Kidney epithelial cell (primary cell): ENCODE results near the gene MT1F. TPM values are rescaled to one million over a fixed set of nuclear protein-coding genes. Genes with fewer than 3 reads are reported as not detected.

ENCODE experiments used
- DNase-seq: peaks from one replicate; pipeline ENCODE4 v3.0.0-alpha.2; 2010; ENCODE audit warnings: low read depth
- H3K27me3 ChIP-seq: 2 replicates; pipeline ENCODE4 v1.6.0; 2011; ENCODE audit warnings: low read length; ENCODE audit not compliant: control insufficient read depth, insufficient read depth
- H3K36me3 ChIP-seq: 2 replicates; pipeline ENCODE4 v1.5.1; 2011; ENCODE audit warnings: low read length; ENCODE audit not compliant: control insufficient read depth, insufficient read depth
- H3K4me3 ChIP-seq: 2 replicates; pipeline ENCODE4 v1.5.1; 2011; ENCODE audit warnings: low read depth, mild to moderate bottlenecking, control low read depth, low read length
- total RNA-seq: library from RNA; depleted of rRNA; stranded (reverse); fragments of >200 nt; gene quantifications from 2 replicates; pipeline ENCODE4 v1.2.3, GENCODE V29; 2015
- TF ChIP-seq, protein P1 (sequence below): IDR thresholded peaks from 2 replicates; pipeline ENCODE4 v1.5.1; 2011; ENCODE audit warnings: mild to moderate bottlenecking, moderate library complexity, low read length, control low read depth, inconsistent platforms; ENCODE audit not compliant: insufficient read depth, poor library complexity, severe bottlenecking

Gene MT1F
- total RNA-seq, 1 donor from 2014 or later, result 9.4 TPM

DNA sequence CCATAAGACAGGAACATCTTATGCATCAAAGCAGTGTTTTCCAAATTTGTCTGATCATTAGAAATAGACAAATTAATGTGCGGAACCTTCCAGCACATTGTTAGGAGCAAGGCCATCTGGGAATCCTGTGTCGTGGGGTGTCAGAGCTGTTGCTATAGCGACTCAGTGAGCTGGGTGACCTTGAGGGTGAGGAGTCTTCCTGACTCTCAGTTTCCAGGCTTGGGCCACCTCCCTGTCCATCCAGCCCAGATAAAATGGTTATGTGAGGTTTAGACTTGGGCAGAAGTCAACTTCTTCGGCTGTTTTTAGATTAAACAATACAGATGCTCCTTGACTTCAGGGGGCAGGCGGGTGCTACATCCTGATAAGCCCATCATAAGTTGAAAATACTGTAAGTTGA lies 45.1 kb downstream of the MT1F start:
- no peak for DNase-seq
- TF ChIP-seq, protein P1, sequence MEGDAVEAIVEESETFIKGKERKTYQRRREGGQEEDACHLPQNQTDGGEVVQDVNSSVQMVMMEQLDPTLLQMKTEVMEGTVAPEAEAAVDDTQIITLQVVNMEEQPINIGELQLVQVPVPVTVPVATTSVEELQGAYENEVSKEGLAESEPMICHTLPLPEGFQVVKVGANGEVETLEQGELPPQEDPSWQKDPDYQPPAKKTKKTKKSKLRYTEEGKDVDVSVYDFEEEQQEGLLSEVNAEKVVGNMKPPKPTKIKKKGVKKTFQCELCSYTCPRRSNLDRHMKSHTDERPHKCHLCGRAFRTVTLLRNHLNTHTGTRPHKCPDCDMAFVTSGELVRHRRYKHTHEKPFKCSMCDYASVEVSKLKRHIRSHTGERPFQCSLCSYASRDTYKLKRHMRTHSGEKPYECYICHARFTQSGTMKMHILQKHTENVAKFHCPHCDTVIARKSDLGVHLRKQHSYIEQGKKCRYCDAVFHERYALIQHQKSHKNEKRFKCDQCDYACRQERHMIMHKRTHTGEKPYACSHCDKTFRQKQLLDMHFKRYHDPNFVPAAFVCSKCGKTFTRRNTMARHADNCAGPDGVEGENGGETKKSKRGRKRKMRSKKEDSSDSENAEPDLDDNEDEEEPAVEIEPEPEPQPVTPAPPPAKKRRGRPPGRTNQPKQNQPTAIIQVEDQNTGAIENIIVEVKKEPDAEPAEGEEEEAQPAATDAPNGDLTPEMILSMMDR, result no peak
- Histone ChIP-seq H3K36me3 (no peaks in the 10 kb centered on the region), H3K4me3 (no peak overlapping the region), H3K27me3 (no peaks in the 10 kb centered on the region)

Other genes starting within 250 kb of the MT1F start
- 131 and 133 TPM in 2 replicates for gene AMFR, start 232.4 kb upstream of the MT1F start, total RNA-seq
- gene NUDT21, start 206.6 kb upstream of the MT1F start, total RNA-seq, result 59.8 and 89.7 TPM in 2 replicates
- 41.3 and 75.8 TPM in 2 replicates for gene OGFOD1, start 206.4 kb upstream of the MT1F start, total RNA-seq
- gene BBS2, start 137.9 kb upstream of the MT1F start, total RNA-seq, result 27.9 and 34.2 TPM in 2 replicates
- gene MT4, start 92.9 kb upstream of the MT1F start, total RNA-seq, result not detected in 2 replicates
- not detected in 2 replicates for gene MT3, start 68.4 kb upstream of the MT1F start, total RNA-seq
- gene MT2A, start 49.4 kb upstream of the MT1F start, total RNA-seq, result 139 and 338 TPM in 2 replicates
- gene MT1E, start 32.2 kb upstream of the MT1F start, total RNA-seq, result 75.8 and 110 TPM in 2 replicates
- 1.9 and 4.3 TPM in 2 replicates for gene MT1M, start 25.3 kb upstream of the MT1F start, total RNA-seq
- not detected in 2 replicates for gene MT1A, start 19.3 kb upstream of the MT1F start, total RNA-seq
- gene MT1B, start 6.1 kb upstream of the MT1F start, total RNA-seq, result not detected in 2 replicates
- gene MT1G, start 10.1 kb downstream of the MT1F start, total RNA-seq, result 0.75 and 14.8 TPM in 2 replicates
- gene MT1H, start 11.9 kb downstream of the MT1F start, total RNA-seq, result not detected in 2 replicates
- 18.1 and 19.6 TPM in 2 replicates for gene MT1X, start 24.5 kb downstream of the MT1F start, total RNA-seq
- gene NUP93, start 72.2 kb downstream of the MT1F start, total RNA-seq, result 60.2 and 65.9 TPM in 2 replicates
- 0.08 TPM in 1 of 2 replicates, not detected in the other for gene SLC12A3, start 207.2 kb downstream of the MT1F start, total RNA-seq